ENCODE data around the gene IRX3.
"Not testable (repeated sequence)": the region's sequence is repeated elsewhere in the genome, so short reads cannot be mapped to it uniquely, and the experiment has no call there.

IRX3 gene

GRCh38 chr16:54273566-54273965, 13.0 kb downstream of the IRX3 start:
- no peak for DNase-seq

- DNase-seq = no peak
Measured at GRCh38 chr16:54270711-54271110, 15.9 kb downstream of the IRX3 start.

- no peak for DNase-seq
Measured at GRCh38 chr16:54269461-54269860, 17.1 kb downstream of the IRX3 start.

- no peak for DNase-seq
Measured at GRCh38 chr16:54268766-54269165, 17.8 kb downstream of the IRX3 start.

- no peak for DNase-seq
Measured at GRCh38 chr16:54268340-54268739, 18.2 kb downstream of the IRX3 start.

GRCh38 chr16:54266363-54266955, 20.1 kb downstream of the IRX3 start:
- DNase-seq = no peak

- no peak for DNase-seq
Measured at GRCh38 chr16:54265575-54266107, 20.9 kb downstream of the IRX3 start.

- no peak for DNase-seq
Measured at GRCh38 chr16:54253118-54253517, 33.5 kb downstream of the IRX3 start.

GRCh38 chr16:54248863-54249710, 37.5 kb downstream of the IRX3 start:
- no peak for DNase-seq

- not testable (repeated sequence) for DNase-seq
Measured at GRCh38 chr16:54247705-54248104, 38.9 kb downstream of the IRX3 start.

GRCh38 chr16:54246454-54246821, 40.1 kb downstream of the IRX3 start:
- DNase-seq = no peak

- DNase-seq = no peak
Measured at GRCh38 chr16:54245788-54246453, 40.7 kb downstream of the IRX3 start.

GRCh38 chr16:54244061-54244886, 42.3 kb downstream of the IRX3 start:
- DNase-seq = no peak

- DNase-seq = no peak
Measured at GRCh38 chr16:54243202-54243601, 43.4 kb downstream of the IRX3 start.

- peak; percentile 2 for DNase-seq
Measured at GRCh38 chr16:54242199-54242598, 44.4 kb downstream of the IRX3 start.

GRCh38 chr16:54241525-54241924, 45.1 kb downstream of the IRX3 start:
- no peak for DNase-seq

- no peak for DNase-seq
Measured at GRCh38 chr16:54240271-54241129, 46.1 kb downstream of the IRX3 start.

GRCh38 chr16:54239456-54239855, 47.1 kb downstream of the IRX3 start:
- DNase-seq = no peak

- DNase-seq = no peak
Measured at GRCh38 chr16:54236773-54237172, 49.8 kb downstream of the IRX3 start.

GRCh38 chr16:54233615-54234014, 53.0 kb downstream of the IRX3 start:
- DNase-seq = no peak
